GM23338 (cell line): Measurements from ENCODE around the gene CTSF. TPM values are rescaled to one million over a fixed set of nuclear protein-coding genes. Genes with fewer than 3 reads are reported as not detected.

Experiments used
- ATAC-seq: fragments of 200-7000 bp; cut with Tn5 transposase; 3 replicates; pipeline ENCODE4 v1.9.1; 2020
- DNase-seq: peaks from one replicate; pipeline ENCODE4 v3.0.0-alpha.2; 2015; ENCODE audit warnings: low spot score
- H2AFZ ChIP-seq: fragments of 200-600 bp; sonication (generic); 2 replicates; pipeline ENCODE4 v1.8.0; 2016; ENCODE audit warnings: antibody characterized with exemption, mild to moderate bottlenecking, moderate library complexity
- H3F3A ChIP-seq: fragments of 200-600 bp; sonication (generic); replicated peaks from 2 replicates; pipeline ENCODE4 v1.8.0; 2017; ENCODE audit warnings: antibody characterized with exemption, mixed run types, low read depth
- H3K27ac ChIP-seq: fragments of 200-600 bp; sonication (generic); 2 replicates; pipeline ENCODE4 v1.6.1; 2016; ENCODE audit warnings: low read depth
- H3K27me3 ChIP-seq: fragments of 200-600 bp; sonication (generic); 2 replicates; pipeline ENCODE4 v1.8.0; 2016; ENCODE audit warnings: mild to moderate bottlenecking, mixed run types, moderate library complexity; ENCODE audit not compliant: insufficient read depth
- H3K36me3 ChIP-seq: fragments of 200-600 bp; sonication (generic); 2 replicates; pipeline ENCODE4 v1.8.0; 2016; ENCODE audit warnings: mild to moderate bottlenecking; ENCODE audit not compliant: insufficient read depth
- H3K4me1 ChIP-seq: fragments of 200-600 bp; sonication (generic); 2 replicates; pipeline ENCODE4 v1.8.0; 2016; ENCODE audit warnings: mild to moderate bottlenecking, moderate library complexity; ENCODE audit not compliant: insufficient read depth
- H3K4me2 ChIP-seq: fragments of 200-600 bp; sonication (generic); 2 replicates; pipeline ENCODE4 v1.7.1; 2017; ENCODE audit warnings: mixed run types
- H3K4me3 ChIP-seq: fragments of 200-600 bp; sonication (generic); 2 replicates; pipeline ENCODE4 v1.6.1; 2016; ENCODE audit warnings: mixed run types
- H3K79me2 ChIP-seq: fragments of 200-600 bp; sonication (generic); replicated peaks from 2 replicates; pipeline ENCODE4 v1.8.0; 2017; ENCODE audit warnings: mild to moderate bottlenecking; ENCODE audit not compliant: insufficient read depth
- H3K9me2 ChIP-seq: fragments of 200-600 bp; sonication (generic); 2 replicates; pipeline ENCODE4 v1.8.0; 2017; ENCODE audit not compliant: insufficient read depth
- H4K20me1 ChIP-seq: fragments of 200-600 bp; sonication (generic); replicated peaks from 2 replicates; pipeline ENCODE4 v1.8.0; 2017; ENCODE audit warnings: mild to moderate bottlenecking; ENCODE audit not compliant: insufficient read depth
- H3K27ac Mint-ChIP-seq: 2 replicates; pipeline ENCODE4 v1.8.0; 2020; ENCODE audit warnings: inconsistent platforms, mild to moderate bottlenecking, moderate library complexity, mixed read lengths
- H3K27me3 Mint-ChIP-seq: 3 replicates; pipeline ENCODE4 v1.8.0; 2022; ENCODE audit warnings: low read depth, mild to moderate bottlenecking, moderate library complexity, mixed read lengths, inconsistent platforms; ENCODE audit not compliant: insufficient read depth, poor library complexity
- H3K36me3 Mint-ChIP-seq: 3 replicates; pipeline ENCODE4 v1.8.0; 2021; ENCODE audit warnings: low read depth, mild to moderate bottlenecking, inconsistent platforms, moderate library complexity, mixed read lengths
- H3K4me1 Mint-ChIP-seq: 3 replicates; pipeline ENCODE4 v1.8.0; 2020; ENCODE audit warnings: mild to moderate bottlenecking, inconsistent platforms, mixed read lengths
- H3K4me3 Mint-ChIP-seq: 3 replicates; pipeline ENCODE4 v1.8.0; 2021; ENCODE audit warnings: moderate library complexity, mild to moderate bottlenecking, inconsistent platforms, mixed read lengths
- H3K9me3 Mint-ChIP-seq: 3 replicates; pipeline ENCODE4 v1.8.0; 2020; ENCODE audit warnings: moderate library complexity, mild to moderate bottlenecking, inconsistent platforms, mixed read lengths
- CREB1 ChIP-seq: fragments of 250-450 bp; sonication (Bioruptor Pico); IDR thresholded peaks from 2 replicates; pipeline ENCODE4 v1.5.0; 2020; ENCODE audit warnings: low read depth, mild to moderate bottlenecking, moderate library complexity
- CTCF ChIP-seq, 2 experiments: fragments of 200-600 bp in 1 of 2; sonication (generic) in 1 of 2; conservative IDR thresholded peaks; 2 replicates each; pipeline versions ENCODE4 v1.5.1 to v1.6.1; 2016 to 2017; ENCODE audit warnings: antibody characterized with exemption in 2 of 2, low read depth in 2 of 2, mild to moderate bottlenecking in 2 of 2, moderate library complexity in 1 of 2
- ETS1 ChIP-seq: IDR thresholded peaks from 2 replicates; pipeline ENCODE4 v1.6.1; 2016; ENCODE audit warnings: antibody characterized with exemption
- JUNB ChIP-seq: IDR thresholded peaks from one replicate; pipeline ENCODE4 v1.6.1; 2016; ENCODE audit warnings: antibody characterized with exemption; ENCODE audit not compliant: unreplicated experiment
- REST ChIP-seq: IDR thresholded peaks from one replicate; pipeline ENCODE4 v1.6.1; 2018; ENCODE audit warnings: antibody characterized with exemption; ENCODE audit not compliant: unreplicated experiment
- STAT1 ChIP-seq: IDR thresholded peaks from one replicate; pipeline ENCODE4 v1.6.1; 2016; ENCODE audit warnings: antibody characterized with exemption; ENCODE audit not compliant: unreplicated experiment
- ZNF331 ChIP-seq: fragments of 250-450 bp; sonication (Bioruptor Pico); IDR thresholded peaks from 2 replicates; pipeline ENCODE4 v1.5.0; 2020; ENCODE audit warnings: low read depth, mild to moderate bottlenecking, moderate library complexity
- ZNF462 ChIP-seq: fragments of 250-450 bp; sonication (Bioruptor Pico); IDR thresholded peaks from 2 replicates; pipeline ENCODE4 v1.5.0; 2020; ENCODE audit warnings: mild to moderate bottlenecking, moderate library complexity
- polyA plus RNA-seq: library from polyadenylated mRNA; unstranded; fragments of >200 nt; fragmentation: Nextera tagmentation; extraction: Ambion mirVana; gene quantifications from 2 replicates; pipeline ENCODE4 v1.2.1, GENCODE V29; 2016
- total RNA-seq: library from RNA; depleted of rRNA; stranded (reverse); fragments of >200 nt; shearing (Covaris generic); gene quantifications from 2 replicates; pipeline ENCODE4 v1.2.3, GENCODE V29; 2014

The CTSF gene
- total and polyA plus RNA-seq, 2 experiments from 2014 or later: 20.4 to 51.1 TPM

- Mint-ChIP-seq H3K27ac (peak overlapping the region; percentile 86), H3K4me1 (peaks cover 21% of the 10 kb centered on the region), H3K36me3 (peaks cover 27% of the 10 kb centered on the region), H3K27me3 (peaks cover 25% of the 10 kb centered on the region), H3K4me3 (peak overlapping the region; percentile 1; the same call in 1 of the 3 replicates), H3K9me3 (peaks cover 35% of the 10 kb centered on the region)
- H3K36me3 ChIP-seq: no peaks in the 10 kb centered on the region
- peak; percentile 47 for ATAC-seq
- H2AFZ ChIP-seq: no peak overlapping the region
- H3K9me2 ChIP-seq: no peaks in the 10 kb centered on the region
- TF ChIP-seq REST (no peak), STAT1 (no peak), ZNF331 (no peak), CREB1 (CRISPR knock-in tag) (peak; percentile 32; the same call in 1 of the 2 replicates), JUNB (no peak), ZNF462 (CRISPR knock-in tag) (0 out of 2 replicates have a peak, but pooled peaks have one; percentile 34), ETS1 (no peak), CTCF (conservative IDR thresholded peaks at IDR 0.05; ENCODE audit: low read depth in 2 of 2) (no peak)
- H3F3A ChIP-seq: peaks cover 11% of the 10 kb centered on the region; the same call in 1 of the 2 replicates
- no peak overlapping the region for H3K4me3 ChIP-seq
- H3K79me2 ChIP-seq: no peaks in the 10 kb centered on the region
- peak overlapping the region; percentile 40; the same call in 1 of the 2 replicates for H3K4me2 ChIP-seq
- H3K27me3 ChIP-seq: peaks cover 6% of the 10 kb centered on the region; the same call in 1 of the 2 replicates
- H4K20me1 ChIP-seq: no peaks in the 10 kb centered on the region
- H3K4me1 ChIP-seq: peaks cover 23% of the 10 kb centered on the region
- H3K27ac ChIP-seq: peak overlapping the region; percentile 92
- peak; percentile 68 for DNase-seq
Observed at GRCh38 chr11:66570079-66570849, 1.9 kb upstream of the CTSF start.
